ENCODE measurements around the gene THSD8.

GRCh38 chr19:12767150-12767549 lies 34.7 kb upstream of the THSD8 start:
- TF ChIP-seq CTCF (IDR thresholded peaks at IDR 0.05) (no peak), EZH2 (IDR thresholded peaks at IDR 0.05; ENCODE audit: borderline replicate concordance, insufficient read depth, low read depth, low read length, poor library complexity, severe bottlenecking) (no peak)
